GM10248 (cell line): Measurements from ENCODE around the gene MEG3.

Source experiments
- CTCF ChIA-PET: fragments of 300-600 bp; sonication (Branson Sonifier 250); formaldehyde crosslinking; extraction: SDS; loops from one replicate; lab custom pipeline; 2021; ENCODE audit warnings: antibody characterized with exemption; lab: Yijun Ruan, JAX
- POLR2A ChIA-PET: fragments of 350-650 bp; sonication (Branson Sonifier 250); formaldehyde crosslinking; extraction: SDS; loops from one replicate; lab custom pipeline; 2020; ENCODE audit warnings: antibody characterized with exemption; lab: Yijun Ruan, JAX
- DNase-seq: peaks from one replicate; pipeline ENCODE4 v3.0.0; 2012; ENCODE audit errors: extremely low spot score
- TF ChIP-seq, protein P1 (sequence below): IDR thresholded peaks from 2 replicates; pipeline ENCODE4 v1.5.1; 2012; ENCODE audit warnings: mild to moderate bottlenecking, low read depth; ENCODE audit errors: extremely low read depth, missing control alignments, control extremely low read depth

MEG3 gene

DNA sequence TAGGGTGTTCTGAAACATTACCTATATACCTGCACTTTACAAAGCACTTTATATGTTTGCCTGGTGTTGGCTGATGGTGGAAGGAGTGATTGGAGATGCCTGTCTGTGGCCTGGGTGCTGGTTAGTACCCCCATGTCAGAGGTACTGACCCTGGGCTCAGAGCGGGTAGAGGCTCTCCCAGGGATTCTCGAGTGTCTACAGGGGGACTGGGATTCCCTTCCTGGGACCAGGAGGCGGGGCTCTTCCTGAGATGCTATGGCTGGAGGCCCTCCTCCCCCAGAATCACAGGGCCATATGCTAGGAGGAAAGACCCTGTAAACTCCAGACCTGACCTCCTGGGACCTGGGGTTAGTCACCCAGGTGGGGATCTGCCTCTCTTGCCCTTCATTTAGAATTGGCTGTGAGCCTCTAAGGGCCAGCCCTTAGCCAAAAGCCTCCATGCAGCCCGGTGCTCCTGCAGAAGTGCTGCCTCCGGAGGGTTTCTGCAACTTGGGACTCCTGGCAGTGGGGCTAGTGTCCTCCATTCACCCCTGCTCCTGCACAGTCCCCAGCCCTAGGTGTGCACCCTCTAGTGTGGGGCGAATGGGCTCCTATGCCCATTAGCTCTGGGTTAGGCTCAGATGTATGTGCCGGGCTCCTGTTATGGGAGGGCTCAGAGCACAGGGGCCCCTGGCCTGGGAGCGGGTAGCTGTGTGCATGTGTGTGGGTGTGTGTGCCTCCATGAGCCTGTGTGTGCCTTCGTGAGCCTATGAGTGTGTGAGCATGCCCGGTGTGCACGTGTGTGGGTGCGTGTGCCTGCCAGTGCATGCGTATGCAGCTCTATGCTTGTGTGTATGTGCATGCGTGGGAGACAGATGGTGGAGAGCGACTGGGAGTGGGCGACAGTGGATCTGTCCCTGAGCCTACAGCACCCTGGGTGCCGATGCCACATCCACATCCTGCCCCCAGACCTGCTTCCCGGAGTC lies 41.0 kb downstream of the MEG3 start:
- ChIA-PET POLR2A (no interaction called here), CTCF (no interaction called here)
- no peak for DNase-seq
- TF ChIP-seq, protein P1, sequence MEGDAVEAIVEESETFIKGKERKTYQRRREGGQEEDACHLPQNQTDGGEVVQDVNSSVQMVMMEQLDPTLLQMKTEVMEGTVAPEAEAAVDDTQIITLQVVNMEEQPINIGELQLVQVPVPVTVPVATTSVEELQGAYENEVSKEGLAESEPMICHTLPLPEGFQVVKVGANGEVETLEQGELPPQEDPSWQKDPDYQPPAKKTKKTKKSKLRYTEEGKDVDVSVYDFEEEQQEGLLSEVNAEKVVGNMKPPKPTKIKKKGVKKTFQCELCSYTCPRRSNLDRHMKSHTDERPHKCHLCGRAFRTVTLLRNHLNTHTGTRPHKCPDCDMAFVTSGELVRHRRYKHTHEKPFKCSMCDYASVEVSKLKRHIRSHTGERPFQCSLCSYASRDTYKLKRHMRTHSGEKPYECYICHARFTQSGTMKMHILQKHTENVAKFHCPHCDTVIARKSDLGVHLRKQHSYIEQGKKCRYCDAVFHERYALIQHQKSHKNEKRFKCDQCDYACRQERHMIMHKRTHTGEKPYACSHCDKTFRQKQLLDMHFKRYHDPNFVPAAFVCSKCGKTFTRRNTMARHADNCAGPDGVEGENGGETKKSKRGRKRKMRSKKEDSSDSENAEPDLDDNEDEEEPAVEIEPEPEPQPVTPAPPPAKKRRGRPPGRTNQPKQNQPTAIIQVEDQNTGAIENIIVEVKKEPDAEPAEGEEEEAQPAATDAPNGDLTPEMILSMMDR: no peak

DNA sequence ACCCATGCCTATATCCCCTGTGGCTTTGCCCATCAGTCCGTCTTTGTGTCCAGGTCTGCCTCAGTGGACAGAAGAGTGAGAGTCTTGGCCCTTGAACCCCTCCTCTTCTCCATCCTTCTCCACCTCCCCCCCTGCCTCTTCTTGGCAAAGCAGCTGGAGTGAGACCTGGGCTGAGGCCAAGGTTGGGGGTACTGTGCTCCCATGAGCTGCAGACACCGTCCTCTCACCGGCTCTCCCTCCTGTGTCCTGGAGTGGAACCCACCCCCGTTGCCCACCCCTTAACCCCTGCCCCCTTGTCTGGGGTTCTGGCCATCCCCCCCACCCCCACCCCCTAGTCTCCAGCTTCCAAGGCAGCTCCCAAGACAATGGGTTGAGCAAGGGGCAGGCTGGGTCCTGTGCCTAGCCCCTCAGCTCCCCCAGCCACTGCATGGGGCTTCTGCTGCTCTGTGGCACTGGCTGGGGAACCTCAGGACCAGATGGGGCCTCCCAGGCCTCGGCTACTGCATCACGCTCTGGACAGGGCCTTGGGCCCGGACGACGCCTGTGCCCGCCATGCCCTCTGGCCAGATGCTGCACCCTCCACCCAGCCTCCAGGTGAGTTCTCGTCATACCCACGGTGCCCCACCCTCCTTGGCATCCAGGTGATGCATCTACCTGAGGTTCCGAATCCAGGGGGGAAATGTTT lies 41.9 kb downstream of the MEG3 start:
- CTCF ChIA-PET: no interaction called here
- no peak for DNase-seq
- TF ChIP-seq, protein P1: no peak
- POLR2A ChIA-PET: interaction anchor here (0.6 kb wide), 1 partner anchor 553 kb away, joined by 7 read pairs; no protein-coding TSS in a partner anchor

DNA sequence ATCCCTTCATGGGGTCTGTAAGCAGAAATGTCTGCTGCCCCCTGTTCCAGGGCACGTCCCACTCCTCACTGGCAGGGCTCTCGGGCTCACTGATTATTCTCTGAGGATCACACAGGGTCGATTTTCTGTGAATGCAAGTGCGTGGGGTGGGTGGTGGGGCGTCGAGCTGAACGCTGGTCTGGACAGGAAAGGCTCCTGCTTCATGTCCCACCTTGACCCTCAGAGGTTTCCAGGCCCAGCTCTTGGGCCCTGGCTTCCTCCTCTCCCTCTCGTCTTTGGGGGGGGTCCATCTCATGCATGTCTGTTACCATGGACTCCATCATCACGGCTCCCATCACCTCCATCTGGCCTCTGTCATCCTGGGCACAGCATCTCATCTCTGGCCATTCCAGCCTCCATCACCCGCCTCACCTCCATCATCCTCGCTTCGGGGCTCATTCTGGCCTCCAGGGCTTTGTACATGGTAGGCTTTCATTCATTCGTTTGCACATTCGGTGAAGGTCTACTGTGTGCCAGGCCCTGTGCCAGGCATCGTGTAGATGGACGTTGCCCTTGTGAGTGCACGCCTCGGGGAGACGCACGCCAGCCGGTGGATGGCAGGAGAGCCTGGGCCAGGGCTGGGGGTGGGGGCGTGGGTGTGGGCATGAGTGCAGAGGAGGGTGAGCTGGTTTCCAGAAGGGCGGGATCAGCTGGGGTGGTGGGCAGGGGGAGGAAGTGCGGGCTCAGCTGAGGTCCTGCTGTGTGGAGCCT lies 42.9 kb downstream of the MEG3 start:
- no peak for DNase-seq
- POLR2A ChIA-PET: no interaction called here
- TF ChIP-seq, protein P1: no peak
- CTCF ChIA-PET: no interaction called here

DNA sequence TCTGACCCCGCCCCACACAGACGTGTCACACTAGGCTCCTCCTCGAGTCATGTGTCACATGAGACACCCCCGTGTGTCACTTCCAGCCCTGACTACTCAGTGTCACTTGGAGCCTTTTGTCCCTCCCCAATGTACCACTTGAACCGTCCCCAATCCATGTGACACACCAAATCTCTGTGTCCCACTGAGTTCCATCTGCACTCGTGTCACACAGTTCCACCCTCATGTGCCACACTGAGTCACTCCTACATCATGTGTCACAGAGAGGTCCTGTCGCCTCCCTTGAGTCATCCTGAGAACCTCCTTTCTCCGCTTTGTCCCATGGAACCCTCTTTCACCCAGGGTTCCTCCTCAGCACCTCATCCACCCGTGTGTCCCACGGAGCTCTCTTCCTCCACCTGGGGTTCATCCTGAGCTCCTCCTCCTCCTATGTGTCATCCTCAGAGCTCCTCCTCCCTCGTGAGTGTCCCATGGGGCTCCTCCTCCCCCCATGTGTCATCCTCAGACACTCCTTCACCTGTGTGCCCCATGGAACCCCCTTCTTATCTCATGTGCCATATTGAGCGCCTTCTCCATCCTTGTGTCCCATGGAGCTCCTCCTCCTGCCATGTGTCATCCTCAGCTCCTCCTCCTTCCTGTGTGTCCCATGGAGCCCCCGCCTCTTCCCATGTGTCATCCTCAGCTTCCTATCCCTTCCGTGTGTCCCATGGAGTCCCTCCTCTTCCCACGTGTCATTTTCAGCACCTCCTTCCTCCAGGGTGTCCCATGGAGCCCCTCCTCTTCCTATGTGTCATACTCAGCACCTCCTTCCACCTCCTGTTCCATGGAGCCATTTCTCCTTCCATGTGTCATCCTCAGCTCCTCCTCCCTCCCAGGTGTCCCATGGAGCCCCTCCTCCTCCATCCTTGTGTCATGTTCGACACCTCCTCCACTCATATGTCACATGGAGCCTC lies 45.6 kb downstream of the MEG3 start:
- no peak for DNase-seq
- POLR2A ChIA-PET: no interaction called here
- TF ChIP-seq, protein P1: no peak
- CTCF ChIA-PET: no interaction called here

DNA sequence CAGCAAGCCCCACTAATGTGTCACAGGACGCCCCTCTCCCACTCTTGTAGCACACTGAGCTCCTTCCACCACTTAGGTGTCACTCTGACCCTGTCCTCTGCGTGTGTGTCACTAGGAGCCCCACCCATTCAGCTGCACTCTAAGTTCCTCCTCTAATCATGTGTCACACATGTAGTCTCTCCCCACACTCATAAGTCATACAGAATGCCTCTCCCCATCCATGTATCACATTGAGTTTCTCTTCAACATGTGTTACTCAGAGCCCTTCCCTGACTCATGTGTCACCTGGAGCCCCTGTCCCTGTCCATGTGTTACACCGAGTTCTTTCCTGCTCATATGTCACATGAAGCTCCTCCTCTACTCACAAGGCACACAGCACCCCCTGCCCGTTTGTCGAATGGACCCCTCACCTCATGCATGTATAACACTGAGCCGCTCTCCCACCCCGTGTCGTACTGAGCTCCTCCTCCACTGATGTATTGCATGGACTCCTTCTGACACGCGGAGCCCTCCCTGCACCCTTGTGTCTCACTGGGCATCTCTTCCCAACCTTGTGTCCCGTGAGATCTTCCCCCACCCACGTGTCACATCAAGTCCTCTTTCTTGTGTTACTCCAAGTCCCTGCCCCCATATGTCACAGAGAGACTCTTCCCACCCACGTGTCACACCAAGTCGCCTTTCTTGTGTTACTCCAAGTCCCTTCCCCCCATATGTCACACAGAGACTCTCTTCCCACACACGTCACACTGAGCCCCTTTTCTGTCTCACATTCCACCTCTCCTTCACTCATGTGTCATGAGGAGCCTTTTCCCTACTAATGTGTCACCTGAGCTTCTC lies 46.6 kb downstream of the MEG3 start:
- POLR2A ChIA-PET: no interaction called here
- TF ChIP-seq, protein P1: no peak
- DNase-seq: no peak
- CTCF ChIA-PET: no interaction called here
